Suprapubic skin (tissue), 3 donors: ENCODE results near the gene PRPF19.

Experiments used
- CTCF ChIP-seq, 2 donors: fragments of 200-600 bp in 1 of 2; fragments of 450-650 bp in 1 of 2; sonication (generic) in 1 of 2; IDR thresholded peaks; one replicate each; pipeline ENCODE4 v1.5.1; 2016 to 2019; ENCODE audit warnings: antibody characterized with exemption in 2 of 2, mild to moderate bottlenecking in 1 of 2, moderate library complexity in 1 of 2
- POLR2A ChIP-seq, 2 donors: fragments of 450-650 bp; IDR thresholded peaks; one replicate each; pipeline ENCODE4 v1.6.1; 2017; ENCODE audit warnings: antibody characterized with exemption in 2 of 2, mild to moderate bottlenecking in 2 of 2, moderate library complexity in 2 of 2

- TF ChIP-seq CTCF (IDR thresholded peaks at IDR 0.05), result no peak
- no peak for TF ChIP-seq POLR2A (IDR thresholded peaks at IDR 0.05)
Observed at GRCh38 chr11:60931917-60932316, 25.5 kb upstream of the PRPF19 start.
